C1 segment of cervical spinal cord (tissue), 14 donors: ENCODE results near the gene ZNF687.
A peak's percentile ranks its signal among the peaks of the same experiment; 100 is the strongest.
"Not testable (repeated sequence)": the region's sequence is repeated elsewhere in the genome, so short reads cannot be mapped to it uniquely, and the experiment has no call there.

Experiments
- DNase-seq, 14 donors: peaks; one replicate each; lab custom pipeline; 2025; lab: John Stamatoyannopoulos, UW

ZNF687 gene, protein sequence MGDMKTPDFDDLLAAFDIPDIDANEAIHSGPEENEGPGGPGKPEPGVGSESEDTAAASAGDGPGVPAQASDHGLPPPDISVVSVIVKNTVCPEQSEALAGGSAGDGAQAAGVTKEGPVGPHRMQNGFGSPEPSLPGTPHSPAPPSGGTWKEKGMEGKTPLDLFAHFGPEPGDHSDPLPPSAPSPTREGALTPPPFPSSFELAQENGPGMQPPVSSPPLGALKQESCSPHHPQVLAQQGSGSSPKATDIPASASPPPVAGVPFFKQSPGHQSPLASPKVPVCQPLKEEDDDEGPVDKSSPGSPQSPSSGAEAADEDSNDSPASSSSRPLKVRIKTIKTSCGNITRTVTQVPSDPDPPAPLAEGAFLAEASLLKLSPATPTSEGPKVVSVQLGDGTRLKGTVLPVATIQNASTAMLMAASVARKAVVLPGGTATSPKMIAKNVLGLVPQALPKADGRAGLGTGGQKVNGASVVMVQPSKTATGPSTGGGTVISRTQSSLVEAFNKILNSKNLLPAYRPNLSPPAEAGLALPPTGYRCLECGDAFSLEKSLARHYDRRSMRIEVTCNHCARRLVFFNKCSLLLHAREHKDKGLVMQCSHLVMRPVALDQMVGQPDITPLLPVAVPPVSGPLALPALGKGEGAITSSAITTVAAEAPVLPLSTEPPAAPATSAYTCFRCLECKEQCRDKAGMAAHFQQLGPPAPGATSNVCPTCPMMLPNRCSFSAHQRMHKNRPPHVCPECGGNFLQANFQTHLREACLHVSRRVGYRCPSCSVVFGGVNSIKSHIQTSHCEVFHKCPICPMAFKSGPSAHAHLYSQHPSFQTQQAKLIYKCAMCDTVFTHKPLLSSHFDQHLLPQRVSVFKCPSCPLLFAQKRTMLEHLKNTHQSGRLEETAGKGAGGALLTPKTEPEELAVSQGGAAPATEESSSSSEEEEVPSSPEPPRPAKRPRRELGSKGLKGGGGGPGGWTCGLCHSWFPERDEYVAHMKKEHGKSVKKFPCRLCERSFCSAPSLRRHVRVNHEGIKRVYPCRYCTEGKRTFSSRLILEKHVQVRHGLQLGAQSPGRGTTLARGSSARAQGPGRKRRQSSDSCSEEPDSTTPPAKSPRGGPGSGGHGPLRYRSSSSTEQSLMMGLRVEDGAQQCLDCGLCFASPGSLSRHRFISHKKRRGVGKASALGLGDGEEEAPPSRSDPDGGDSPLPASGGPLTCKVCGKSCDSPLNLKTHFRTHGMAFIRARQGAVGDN

DNA sequence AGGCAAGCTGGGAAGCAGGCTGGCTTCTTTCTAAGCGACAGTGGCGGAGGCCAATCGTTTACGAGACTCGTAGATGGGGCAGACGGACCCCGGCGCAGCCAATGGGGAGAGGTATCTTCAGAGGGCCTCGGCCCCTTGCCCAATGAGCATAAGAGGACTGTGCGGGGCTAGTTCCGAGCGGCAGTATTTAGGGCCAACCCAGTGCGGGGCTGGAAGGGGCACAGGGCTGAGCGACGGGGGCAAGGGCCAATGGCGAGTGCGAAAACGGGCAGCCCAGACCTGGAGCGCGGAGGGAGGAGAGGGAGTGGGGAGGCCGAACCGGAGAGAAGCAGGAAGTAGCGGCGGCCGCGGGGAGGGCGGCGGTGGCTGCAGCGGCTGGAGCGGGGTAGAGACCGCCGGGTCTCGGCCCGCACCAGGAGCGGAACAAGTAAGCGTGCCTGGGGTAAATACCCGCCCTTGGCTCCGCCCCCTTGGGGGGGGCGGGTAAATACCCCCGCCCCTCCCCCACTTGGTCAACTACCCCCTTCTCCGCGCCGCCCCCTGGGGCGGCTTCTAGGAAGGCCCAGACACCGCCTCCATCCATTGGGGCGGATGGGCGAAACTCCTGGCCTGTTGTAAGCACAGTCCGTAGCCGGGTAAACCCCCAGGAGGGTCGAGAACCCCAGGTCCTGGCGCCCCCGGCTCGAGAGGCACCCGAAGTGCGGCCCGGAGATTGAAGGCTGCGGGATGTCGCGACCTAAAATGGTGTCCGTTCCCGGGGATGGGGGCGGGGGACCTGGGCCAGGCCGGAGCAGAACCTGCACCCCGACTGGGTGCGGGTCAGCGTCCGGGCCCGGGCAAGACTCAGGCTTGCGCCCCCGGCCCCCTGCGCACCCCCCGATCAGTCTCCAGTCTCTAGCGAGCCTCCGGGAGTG lies at the start of gene ZNF687:
Gene ZNF687 (plus strand): TSS at position 331 of the 914 bp plus-strand sequence. CDS start 3,993 bp downstream, outside the sequence.
- peak; percentile 96 to 100 (median 99) for DNase-seq

DNA sequence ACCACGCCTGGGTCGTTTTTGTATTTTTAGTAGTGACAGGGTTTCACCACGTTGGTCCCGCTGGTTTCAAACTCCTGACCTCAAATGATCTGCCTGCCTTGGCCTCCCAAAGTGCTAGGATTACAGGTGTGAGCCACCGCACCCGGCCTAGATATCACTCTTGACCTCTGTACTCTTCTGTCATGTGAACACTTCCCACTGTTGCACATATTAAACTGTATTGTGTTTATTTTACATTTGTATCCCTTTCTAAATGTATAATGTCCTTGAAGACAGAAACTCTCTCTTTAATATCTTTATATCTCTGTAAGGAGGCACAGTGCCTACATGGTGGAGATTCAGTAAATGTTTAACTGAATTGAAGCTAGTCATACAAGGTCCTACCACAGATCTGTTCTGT lies 46.9 kb upstream of the ZNF687 start:
- no peak for DNase-seq

DNA sequence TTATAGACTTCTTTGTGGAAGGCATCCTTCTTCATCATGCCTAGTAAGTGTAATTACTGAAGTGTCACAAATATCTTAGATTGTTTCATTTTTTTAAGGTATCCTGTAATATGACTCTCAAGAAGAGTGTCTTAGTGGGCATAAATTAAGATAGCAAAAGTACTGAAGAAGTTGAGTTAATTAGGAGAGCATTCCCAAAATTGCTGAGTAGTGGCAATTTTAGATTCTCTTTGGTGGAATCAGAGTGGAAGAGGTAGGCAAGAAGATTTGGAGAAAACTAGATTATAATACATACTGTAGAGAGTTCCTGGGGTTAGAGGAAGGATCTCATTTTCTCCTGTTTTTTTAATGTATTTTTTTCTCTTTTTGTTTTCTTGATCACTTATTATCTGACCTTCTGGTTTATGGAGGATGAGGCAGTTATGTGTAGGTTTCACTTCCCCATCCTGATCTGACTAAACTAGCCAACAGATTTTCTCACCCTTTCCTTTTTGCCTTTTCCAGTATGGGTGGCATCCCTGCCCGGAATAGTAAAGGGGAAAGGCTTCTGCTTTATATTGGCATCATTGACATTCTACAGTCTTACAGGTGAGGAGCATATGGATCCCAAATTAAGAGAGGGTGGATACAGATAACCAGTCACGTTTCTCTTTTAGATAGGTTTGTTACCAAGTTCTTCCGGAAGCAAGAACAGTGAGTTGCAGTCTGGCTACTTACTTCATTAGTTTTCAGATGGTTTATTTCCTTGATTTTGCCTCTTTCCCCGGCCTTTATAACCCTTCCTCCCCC lies 44.2 kb upstream of the ZNF687 start:
- DNase-seq: no peak

DNA sequence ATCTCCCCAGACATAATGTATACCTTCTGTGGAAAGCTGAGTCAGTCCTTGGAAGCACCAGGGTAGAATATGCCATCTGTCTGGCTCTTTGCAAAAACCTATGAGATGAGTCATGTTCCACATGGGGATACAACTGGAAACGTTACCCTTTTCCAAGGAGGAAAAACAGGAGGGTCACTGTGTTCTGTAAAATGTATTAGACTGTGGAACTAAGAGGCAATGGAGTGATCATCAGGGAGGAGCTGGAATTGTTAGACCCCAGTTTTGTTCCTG lies 43.7 kb upstream of the ZNF687 start:
- no peak for DNase-seq

DNA sequence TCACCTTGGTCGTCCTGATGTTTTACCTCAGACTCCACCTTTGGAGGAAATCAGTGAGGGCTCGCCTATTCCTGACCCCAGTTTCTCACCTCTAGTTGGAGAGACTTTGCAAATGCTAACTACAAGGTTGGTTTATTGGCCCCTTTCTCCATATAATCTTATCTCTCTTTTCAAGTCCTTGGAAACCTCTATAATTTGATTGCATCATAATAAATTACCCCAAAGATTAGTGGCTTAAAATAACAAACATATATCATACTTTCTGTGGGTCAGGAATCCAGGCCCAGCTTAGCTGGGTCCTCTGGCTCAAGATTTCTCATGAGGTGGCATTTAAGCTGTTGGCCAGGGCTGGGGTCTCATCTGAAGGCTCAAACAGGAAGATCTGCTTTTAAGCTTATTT lies 39.7 kb upstream of the ZNF687 start:
- no peak for DNase-seq

DNA sequence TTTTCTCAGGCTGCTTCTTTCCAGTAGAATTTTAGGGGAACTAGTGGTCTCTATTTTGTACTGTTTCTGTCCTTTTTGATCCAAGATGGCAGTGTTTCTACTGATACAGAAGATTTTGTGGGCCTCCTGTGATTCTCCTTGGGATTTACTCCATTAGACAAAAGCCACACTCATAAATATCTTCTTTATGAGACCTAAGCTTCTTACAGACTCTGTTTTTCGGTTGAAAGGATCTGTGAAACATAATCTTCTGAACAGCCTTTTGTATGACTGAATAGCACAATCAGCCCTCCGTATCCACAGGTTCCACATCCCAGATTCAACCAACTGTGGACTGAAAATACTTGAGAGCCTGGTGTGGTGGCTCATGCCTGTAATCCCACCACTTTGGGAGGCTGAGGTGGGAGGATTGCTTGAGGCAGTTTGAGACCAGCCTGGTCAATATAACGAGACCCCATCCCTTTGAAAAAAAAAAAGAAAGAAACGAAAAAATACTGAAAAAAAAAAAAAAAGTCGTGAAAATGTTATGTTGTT lies 38.3 kb upstream of the ZNF687 start:
- DNase-seq: no peak

DNA sequence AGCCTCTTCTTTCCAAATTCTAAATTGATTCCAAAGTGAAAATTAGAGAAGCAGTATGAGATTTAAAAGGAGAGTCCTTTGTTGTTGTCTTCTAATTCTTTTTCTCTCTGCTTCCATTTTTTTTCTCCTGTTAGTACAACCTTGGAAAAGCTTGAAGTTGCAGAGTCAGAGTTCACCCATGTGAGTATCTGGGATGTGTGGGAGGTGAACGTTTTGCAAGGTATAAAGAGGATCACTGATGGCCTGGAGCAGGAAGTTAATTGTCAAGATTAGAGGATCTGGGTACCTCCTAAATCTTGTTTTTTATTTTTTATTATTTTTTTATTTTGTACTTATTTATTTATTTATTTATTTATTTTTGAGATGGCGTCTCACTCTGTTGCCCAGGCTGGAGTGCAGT lies 35.3 kb upstream of the ZNF687 start:
- DNase-seq: no peak

DNA sequence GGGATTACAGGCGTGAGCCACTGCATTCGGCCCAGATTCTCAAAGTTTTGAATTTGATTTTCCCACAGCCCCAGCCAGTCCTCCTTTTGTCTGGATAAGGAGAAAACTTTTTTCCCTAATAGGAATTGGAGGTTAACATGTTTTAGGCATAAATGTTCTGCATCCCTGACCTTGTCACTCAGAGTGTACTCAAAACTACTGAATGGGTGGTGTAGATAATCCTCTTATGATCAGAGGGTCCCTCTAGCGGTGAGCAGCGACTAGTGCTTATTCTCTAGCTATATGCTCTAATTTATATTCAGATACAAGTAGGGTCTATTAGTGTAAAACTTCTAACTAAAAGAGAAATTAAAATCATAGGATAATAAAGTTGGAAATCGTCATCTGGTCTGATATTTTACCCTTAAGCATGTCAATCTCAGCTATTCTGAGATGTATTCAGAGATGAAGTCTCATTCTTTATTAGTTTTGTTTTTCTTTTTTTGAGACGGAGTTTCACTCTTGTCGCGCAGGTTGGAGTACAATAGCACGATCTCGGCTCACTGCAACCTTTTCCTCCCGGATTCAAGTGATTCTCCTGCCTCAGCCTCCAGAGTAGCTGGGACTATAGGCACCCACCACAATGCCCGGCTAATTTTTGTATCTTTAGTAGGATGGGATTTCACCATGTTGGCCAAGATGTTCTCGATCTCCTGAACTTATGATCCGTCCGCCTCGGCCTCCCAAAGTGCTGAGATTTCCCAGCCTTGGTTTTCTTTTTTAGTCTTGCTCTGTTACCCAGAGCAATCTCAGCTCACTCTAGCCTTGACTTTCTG lies 30.2 kb upstream of the ZNF687 start:
- peak in 5 of 14 donors; percentile 0 to 42 (median 15) for DNase-seq

DNA sequence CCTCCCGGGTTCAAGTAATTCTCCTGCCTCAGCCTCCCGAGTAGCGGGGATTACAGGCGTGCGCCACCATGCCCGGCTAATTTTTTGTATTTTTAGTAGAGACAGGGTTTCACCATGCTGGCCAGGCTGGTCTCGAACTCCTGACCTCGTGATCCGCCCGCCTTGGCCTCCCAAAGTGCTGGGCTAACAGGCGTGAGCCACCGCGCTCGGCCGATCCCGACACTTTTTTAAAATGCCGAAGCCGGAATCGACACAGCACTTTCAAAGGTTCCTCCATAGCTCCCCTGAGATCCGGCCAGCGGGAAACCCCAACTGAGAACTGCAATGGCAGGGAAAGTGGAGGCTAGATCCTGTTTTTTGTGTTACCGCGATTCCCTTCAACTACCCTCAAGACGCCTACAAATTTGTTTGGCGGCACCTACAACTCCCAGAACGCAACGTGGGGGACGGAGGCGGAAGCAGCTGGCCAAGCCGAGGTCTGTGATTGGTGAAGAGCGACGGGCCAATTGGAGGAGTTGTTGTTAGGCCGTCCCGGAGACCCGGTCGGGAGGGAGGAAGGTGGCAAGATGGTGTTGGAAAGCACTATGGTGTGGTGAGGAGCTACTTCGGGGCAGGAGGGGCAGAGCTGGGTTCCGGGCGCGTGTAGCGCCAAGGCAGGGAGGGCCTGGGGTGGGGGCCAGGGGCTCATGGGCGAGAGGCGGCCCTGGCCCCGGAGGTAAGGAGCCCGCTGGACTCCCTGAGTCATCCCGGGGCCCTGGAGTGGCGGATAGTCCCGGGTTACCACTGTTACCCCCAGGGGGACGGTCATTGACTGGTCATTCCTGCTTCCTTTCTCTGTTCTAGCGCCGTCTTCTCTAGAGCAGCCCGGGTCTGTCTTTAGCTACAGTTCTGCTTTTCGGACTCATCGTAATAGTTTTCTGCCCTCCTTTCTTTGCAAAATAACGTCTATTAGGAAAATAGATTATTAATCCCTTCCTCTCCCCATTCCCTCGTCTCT lies 27.6 kb upstream of the ZNF687 start, which contains the start of gene PSMD4:
Gene PSMD4 (plus strand): TSS at position 518 of the 997 bp plus-strand sequence. CDS start 49 bp downstream, at position 567.
- DNase-seq: peak; percentile 66 to 95 (median 93)

DNA sequence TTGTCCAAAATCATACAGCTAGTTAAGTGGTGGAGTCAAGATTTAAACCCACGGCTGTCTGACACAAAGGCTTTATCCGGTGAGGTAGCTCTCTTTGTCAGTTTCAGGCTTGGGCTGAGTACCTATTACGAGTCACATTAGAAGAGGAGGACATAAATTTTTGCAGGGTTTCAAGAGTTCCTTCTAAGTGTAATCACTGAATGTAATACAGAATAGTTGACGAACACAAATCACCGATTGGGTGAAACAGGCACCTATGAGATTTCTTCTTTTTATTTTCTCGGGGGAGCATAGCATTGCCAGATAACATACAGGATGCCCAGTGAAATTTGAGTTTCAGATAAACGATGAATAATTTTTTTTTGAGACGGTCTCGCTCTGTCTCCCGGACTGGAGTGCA lies 26.7 kb upstream of the ZNF687 start:
- DNase-seq: no peak

DNA sequence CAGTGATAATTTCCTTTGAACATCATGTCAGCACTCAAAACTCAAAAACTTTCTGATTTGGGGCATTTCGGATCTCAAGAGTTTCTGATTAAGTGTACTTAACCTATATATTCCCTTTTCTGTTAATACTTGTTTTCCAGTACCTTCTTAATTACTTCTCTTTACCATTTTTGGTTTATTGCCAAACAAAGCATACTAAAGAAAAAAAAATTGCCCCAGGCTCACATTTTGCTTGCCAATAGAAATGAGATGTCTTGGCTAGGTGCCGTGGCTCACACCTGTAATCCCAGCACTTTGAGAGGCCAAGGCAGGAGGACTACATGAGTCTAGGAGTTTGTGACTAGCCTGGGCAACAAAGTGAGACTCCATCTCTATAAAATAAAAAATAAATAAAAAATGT lies 22.7 kb upstream of the ZNF687 start:
- DNase-seq: no peak

DNA sequence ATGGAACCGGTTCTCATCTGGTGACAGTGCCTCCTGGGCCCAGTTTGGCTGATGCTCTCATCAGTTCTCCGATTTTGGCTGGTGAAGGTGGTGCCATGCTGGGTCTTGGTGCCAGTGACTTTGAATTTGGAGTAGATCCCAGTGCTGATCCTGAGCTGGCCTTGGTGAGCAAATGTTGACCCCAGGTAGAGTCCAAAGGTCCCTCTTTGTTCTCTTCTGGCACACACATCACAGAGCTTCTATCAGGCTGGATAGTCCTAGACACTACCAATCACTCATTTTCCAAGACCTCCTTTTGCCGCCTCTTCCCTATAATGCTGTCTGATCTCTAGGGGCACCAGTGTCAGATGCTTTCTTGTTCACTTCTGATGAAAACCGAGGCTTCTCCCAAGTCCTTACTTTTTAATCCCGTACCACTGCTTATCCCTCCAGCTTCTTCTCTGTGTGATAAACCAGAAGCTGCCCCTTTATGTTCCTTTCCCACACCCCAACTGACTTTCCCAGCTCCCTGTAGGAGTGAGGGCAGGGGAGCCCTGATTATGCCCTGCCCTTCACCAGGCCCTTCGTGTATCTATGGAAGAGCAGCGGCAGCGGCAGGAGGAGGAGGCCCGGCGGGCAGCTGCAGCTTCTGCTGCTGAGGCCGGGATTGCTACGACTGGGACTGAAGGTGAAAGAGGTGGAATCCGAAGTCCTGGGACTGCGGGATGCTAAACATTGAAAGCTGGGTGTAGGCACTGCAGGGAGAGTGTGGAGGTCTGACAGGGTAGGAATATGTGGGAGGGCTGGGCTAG lies 16.5 kb upstream of the ZNF687 start:
- DNase-seq: no peak

DNA sequence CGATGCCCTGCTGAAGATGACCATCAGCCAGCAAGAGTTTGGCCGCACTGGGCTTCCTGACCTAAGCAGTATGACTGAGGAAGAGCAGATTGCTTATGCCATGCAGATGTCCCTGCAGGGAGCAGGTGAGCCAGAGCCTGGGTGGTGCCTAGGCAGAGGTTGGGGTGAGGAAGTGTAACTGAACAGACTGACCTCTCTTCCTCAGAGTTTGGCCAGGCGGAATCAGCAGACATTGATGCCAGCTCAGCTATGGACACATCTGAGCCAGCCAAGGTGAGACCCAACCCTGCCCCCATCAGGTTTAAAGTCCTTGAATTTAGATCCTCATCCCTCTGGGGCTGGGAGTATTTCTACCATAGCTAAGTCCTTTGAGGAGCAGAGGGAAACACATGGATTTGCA lies 15.8 kb upstream of the ZNF687 start:
- no peak for DNase-seq

DNA sequence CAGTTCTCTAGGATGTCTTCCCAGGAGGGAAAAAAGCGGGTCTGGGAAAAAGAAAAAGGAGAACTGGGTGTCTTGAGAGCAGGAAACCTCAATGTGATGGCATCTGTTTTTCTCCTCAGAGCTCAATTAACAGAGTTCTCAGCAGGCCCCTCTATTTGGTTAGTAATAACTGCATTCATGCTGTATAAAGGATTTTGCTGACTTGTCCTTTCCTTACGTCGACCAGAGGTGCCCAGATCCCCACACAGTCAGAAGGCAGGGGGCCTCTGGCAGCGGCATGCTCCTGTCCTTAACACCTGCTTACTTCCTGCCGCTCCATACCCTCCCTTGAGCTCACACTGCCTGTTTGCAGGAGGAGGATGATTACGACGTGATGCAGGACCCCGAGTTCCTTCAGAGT lies 15.3 kb upstream of the ZNF687 start:
- DNase-seq: no peak

DNA sequence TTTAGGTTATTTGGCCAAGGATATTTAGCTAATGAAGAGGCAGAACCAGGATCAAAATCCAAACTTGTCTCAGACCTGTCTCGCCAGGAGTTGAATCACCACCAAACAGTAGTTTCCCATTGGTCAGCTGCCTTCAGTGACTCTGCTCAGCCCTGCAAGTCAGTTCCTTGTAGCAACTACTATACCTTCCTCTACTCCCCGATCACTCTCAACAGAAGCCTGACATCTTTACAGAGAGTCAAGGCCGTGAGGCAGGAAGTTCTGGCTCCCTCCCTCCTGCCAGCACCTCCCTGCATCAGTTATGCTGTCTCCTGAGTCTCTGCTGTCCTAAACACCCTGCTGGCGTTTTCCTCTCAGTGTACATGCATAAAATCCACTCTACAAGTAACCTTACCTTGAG lies 14.3 kb upstream of the ZNF687 start:
- no peak for DNase-seq

DNA sequence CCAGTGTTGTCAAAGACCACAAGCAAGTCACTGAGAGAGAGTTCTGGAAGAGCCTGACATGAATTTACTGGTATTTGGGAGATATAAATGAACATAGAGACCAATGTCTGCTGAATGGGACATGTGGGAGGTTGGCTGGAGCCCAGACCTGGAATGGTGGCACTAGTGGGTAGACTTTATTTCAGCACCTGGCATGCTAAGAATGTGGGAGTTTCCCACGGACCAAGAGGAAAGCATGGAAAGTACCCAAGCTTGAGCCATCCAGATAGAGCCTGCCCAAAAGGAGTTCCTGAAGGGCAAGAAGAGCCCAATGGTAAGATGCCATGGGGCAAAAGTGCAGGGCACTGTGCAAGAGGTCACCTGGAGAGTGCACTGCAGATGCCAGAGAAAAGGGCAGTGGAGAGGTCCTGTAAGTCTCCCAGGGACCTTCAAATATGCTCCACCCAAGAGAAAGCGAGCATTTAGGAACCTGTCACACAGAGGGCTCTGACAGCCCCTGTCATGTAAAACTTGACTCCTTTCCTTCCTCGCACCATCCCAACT lies 8.1 kb upstream of the ZNF687 start:
- DNase-seq: no peak

DNA sequence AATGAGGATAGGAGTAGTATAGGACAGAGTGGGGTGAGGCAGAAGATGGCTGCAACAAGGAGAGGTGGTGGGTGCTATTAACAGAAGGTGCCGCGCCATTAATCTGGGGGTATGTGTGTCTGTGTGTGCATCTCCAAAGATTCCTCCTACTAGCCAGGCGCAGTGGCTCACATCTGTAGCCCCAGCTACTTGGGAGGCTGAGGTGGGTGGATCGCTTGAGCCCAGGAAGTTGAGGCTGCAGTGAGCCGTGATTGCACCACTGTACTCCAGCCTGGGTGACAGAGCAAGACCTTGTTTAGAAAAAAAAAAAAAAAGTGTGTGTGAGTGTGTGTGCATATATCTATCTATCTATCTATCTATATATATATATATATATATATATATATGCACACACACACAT lies 6.8 kb upstream of the ZNF687 start:
- not testable (repeated sequence) for DNase-seq
